CD4-positive, alpha-beta T cell (primary cell): Measurements from ENCODE around the gene FRS3. TPM values are rescaled to one million over a fixed set of nuclear protein-coding genes. Genes with fewer than 3 reads are reported as not detected.
A peak's percentile ranks its signal among the peaks of the same experiment; 100 is the strongest.

Experiments
- ATAC-seq: fragments of 200-7000 bp; cut with Tn5 transposase; one replicate; pipeline ENCODE4 v1.10.0; 2022; ENCODE audit warnings: mild to moderate bottlenecking; ENCODE audit not compliant: poor library complexity
- CTCF ChIA-PET: fragments of 350-600 bp; sonication (Branson Sonifier 250); formaldehyde crosslinking; loops from one replicate; lab custom pipeline; 2021; ENCODE audit warnings: antibody characterized with exemption, inconsistent platforms; lab: Charles Lee
- POLR2A ChIA-PET: fragments of 350-600 bp; sonication (Branson Sonifier 250); formaldehyde crosslinking; loops from one replicate; lab custom pipeline; 2021; ENCODE audit warnings: antibody characterized with exemption, inconsistent platforms; lab: Charles Lee
- DNase-seq, 14 experiments: peaks; one replicate each; pipeline ENCODE4 v3.0.0-alpha.2; 2013 to 2020; ENCODE audit warnings: mixed read lengths in 2 of 14
- H3K27ac ChIP-seq, 2 donors: one replicate each; pipeline versions ENCODE4 v1.5.1 to v1.7.0; 2013; ENCODE audit warnings: low read length in 2 of 2, low read depth in 1 of 2, mild to moderate bottlenecking in 1 of 2
- H3K27me3 ChIP-seq, 2 experiments: 1 replicate in 1 of 2; 2 replicates in 1 of 2; pipeline versions ENCODE4 v1.6.1 to v1.7.0; 2013; ENCODE audit warnings: low read length in 2 of 2, control low read depth in 1 of 2, mild to moderate bottlenecking in 1 of 2, moderate library complexity in 1 of 2; ENCODE audit not compliant: insufficient read depth in 2 of 2, control insufficient read depth in 1 of 2
- H3K36me3 ChIP-seq: one replicate; pipeline ENCODE4 v1.6.1; 2013; ENCODE audit warnings: low read length, control low read depth; ENCODE audit not compliant: insufficient read depth
- H3K4me1 ChIP-seq: one replicate; pipeline ENCODE4 v1.6.1; 2013; ENCODE audit warnings: low read length, control low read depth; ENCODE audit not compliant: insufficient read depth
- H3K4me3 ChIP-seq: one replicate; pipeline ENCODE4 v1.5.1; 2013; ENCODE audit warnings: mild to moderate bottlenecking, low read length, moderate library complexity
- H3K9me3 ChIP-seq, 2 experiments: 1 replicate in 1 of 2; 2 replicates in 1 of 2; pipeline versions ENCODE4 v1.6.1 to v1.7.0; 2013; ENCODE audit warnings: low read length in 2 of 2, mild to moderate bottlenecking in 2 of 2, control low read depth in 1 of 2, moderate library complexity in 1 of 2; ENCODE audit not compliant: control insufficient read depth in 1 of 2, insufficient read depth in 1 of 2
- H3K27ac Mint-ChIP-seq: one replicate; pipeline ENCODE4 v1.8.0; 2020; ENCODE audit warnings: mixed read lengths
- H3K27me3 Mint-ChIP-seq: one replicate; pipeline ENCODE4 v1.8.0; 2021; ENCODE audit warnings: mixed read lengths
- H3K36me3 Mint-ChIP-seq: one replicate; pipeline ENCODE4 v1.8.0; 2021; ENCODE audit warnings: low read depth, mixed read lengths
- H3K4me1 Mint-ChIP-seq: one replicate; pipeline ENCODE4 v1.8.0; 2021; ENCODE audit warnings: low read depth, mixed read lengths
- H3K4me3 Mint-ChIP-seq: one replicate; pipeline ENCODE4 v1.8.0; 2020; ENCODE audit warnings: mild to moderate bottlenecking, mixed read lengths
- H3K9me3 Mint-ChIP-seq: one replicate; pipeline ENCODE4 v1.8.0; 2020; ENCODE audit warnings: mixed read lengths
- intact Hi-C, 2 experiments: fragments of 100-400 bp; cut with DNase I in 1 of 2; cut with micrococcal nuclease in 1 of 2; formaldehyde crosslinking; loops; one replicate each; pipeline versions ENCODE4 v1.15.1 to v1.9.0; 2023 to 2025; cut with DNase I, micrococcal nuclease
- total RNA-seq, 174 experiments: library from RNA in 2 of 174; stranded (reverse) in 2 of 174; gene quantifications; one replicate each; pipeline ENCODE4 v1.2.3 and lab custom pipeline; 2021 to 2026
- TF ChIP-seq, protein P1 (sequence below): fragments of 200-600 bp; IDR thresholded peaks from one replicate; pipeline ENCODE4 v1.8.0; 2022; ENCODE audit warnings: antibody characterized with exemption, mild to moderate bottlenecking

FRS3 gene
- total RNA-seq, 2 experiments from 2014 or later = 4.6 to 5.4 TPM

DNA sequence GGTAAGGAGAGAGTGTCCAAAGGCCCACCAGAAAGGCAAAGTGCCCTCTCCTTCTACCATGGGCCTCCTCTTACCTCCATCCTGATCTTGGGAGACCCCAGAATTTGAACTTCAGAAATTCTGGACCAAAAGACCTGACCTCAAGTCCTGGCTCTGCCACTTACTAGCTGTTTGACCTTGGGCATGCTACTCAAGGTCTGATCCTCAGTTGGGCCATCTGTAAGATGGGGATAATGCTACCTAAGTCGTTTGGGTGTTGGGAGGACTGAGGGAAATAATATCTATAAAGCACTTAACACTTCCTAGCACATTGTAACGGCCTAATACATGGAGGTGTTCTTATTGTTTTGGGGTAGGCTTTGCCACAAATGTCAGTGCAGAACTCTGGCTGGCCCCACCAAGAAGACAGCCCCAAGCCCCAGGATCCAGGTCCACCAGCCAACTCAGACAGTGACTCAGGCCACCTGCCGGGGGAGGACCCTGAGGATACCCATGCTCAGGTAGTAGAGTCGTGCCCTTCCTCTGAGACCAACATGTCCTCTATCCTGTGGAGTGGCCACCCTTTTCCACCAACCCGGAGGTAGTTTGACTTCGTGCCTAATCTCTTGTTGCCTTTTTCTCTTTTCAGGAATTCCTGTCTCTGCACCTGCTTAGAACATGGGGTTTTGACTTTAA is 3.5 kb upstream of the FRS3 start:
- Histone ChIP-seq H3K4me3 (no peak overlapping the region), H3K4me1 (peaks cover 39% of the 10 kb centered on the region), H3K27ac (no peak overlapping the region), H3K27me3 (peaks cover 7 to 8% of the 10 kb centered on the region in 2 experiments), H3K9me3 (peaks cover 0 to 3% of the 10 kb centered on the region in 2 experiments), H3K36me3 (no peaks in the 10 kb centered on the region)
- intact Hi-C loops = loop anchor here (10.0 kb wide), 2 partner anchors 782 to 1112 kb away; partner anchors contain the start of gene UBR2 (in 1 of the 2)
- ATAC-seq = no peak
- Mint-ChIP-seq H3K4me3 (peak overlapping the region; percentile 48), H3K9me3 (no peaks in the 10 kb centered on the region), H3K4me1 (peaks cover 33% of the 10 kb centered on the region), H3K27me3 (peaks cover 11% of the 10 kb centered on the region), H3K36me3 (peaks cover 12% of the 10 kb centered on the region), H3K27ac (no peak overlapping the region)
- TF ChIP-seq, protein P1, sequence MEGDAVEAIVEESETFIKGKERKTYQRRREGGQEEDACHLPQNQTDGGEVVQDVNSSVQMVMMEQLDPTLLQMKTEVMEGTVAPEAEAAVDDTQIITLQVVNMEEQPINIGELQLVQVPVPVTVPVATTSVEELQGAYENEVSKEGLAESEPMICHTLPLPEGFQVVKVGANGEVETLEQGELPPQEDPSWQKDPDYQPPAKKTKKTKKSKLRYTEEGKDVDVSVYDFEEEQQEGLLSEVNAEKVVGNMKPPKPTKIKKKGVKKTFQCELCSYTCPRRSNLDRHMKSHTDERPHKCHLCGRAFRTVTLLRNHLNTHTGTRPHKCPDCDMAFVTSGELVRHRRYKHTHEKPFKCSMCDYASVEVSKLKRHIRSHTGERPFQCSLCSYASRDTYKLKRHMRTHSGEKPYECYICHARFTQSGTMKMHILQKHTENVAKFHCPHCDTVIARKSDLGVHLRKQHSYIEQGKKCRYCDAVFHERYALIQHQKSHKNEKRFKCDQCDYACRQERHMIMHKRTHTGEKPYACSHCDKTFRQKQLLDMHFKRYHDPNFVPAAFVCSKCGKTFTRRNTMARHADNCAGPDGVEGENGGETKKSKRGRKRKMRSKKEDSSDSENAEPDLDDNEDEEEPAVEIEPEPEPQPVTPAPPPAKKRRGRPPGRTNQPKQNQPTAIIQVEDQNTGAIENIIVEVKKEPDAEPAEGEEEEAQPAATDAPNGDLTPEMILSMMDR = no peak
- ChIA-PET POLR2A (interaction anchor here (0.6 kb wide), 1 partner anchor 264 kb away, joined by 3 read pairs; no protein-coding TSS in a partner anchor), CTCF (interaction anchor here (2.5 kb wide), 1 partner anchor 261 kb away, joined by 5 read pairs; no protein-coding TSS in a partner anchor)
- no peak for DNase-seq

GRCh38 chr6:41781366-41781730 is 1.6 kb upstream of the FRS3 start:
- CTCF ChIA-PET = interaction anchor here (0.7 to 2.5 kb wide), 3 partner anchors 140 to 387 kb away, joined by 3 to 8 read pairs (median 5); partner anchors contain the start of genes BYSL and MED20

More at GRCh38 chr6:41781366-41781730, 1.6 kb upstream of the FRS3 start:
- Histone ChIP-seq H3K36me3 (peaks cover 10% of the 10 kb centered on the region), H3K4me1 (peaks cover 33% of the 10 kb centered on the region), H3K27ac (no peak overlapping the region), H3K4me3 (no peak overlapping the region), H3K27me3 (peaks cover 7 to 8% of the 10 kb centered on the region in 2 experiments), H3K9me3 (peaks cover 0 to 3% of the 10 kb centered on the region in 2 experiments)
- intact Hi-C loops = loop anchor here (2.0 to 10.0 kb wide), 3 partner anchors 385 to 1113 kb away; partner anchors contain the start of gene UBR2 (in 1 of the 2)
- Mint-ChIP-seq H3K4me1 (peaks cover 25% of the 10 kb centered on the region), H3K4me3 (peak overlapping the region; percentile 82), H3K9me3 (no peaks in the 10 kb centered on the region), H3K27ac (no peak overlapping the region), H3K27me3 (peaks cover 11% of the 10 kb centered on the region), H3K36me3 (peaks cover 5% of the 10 kb centered on the region)
- no peak for DNase-seq
- TF ChIP-seq, protein P1 = no peak
- ATAC-seq = no peak
- POLR2A ChIA-PET = interaction anchor here (1.1 kb wide), 1 partner anchor 269 kb away, joined by 3 read pairs; the partner anchor contains the start of gene TAF8
